Right lobe of liver (tissue), 4 donors: ENCODE data around the gene CPNE6.

Experiments used
- CTCF ChIP-seq, 4 donors: fragments of 200-600 bp in 3 of 4; fragments of 450-650 bp in 1 of 4; IDR thresholded peaks; one replicate each; pipeline versions ENCODE4 v1.5.1 to v1.8.0; 2016 to 2022; ENCODE audit warnings: antibody characterized with exemption in 4 of 4, mild to moderate bottlenecking in 2 of 4
- POLR2A ChIP-seq: fragments of 450-650 bp; IDR thresholded peaks from one replicate; pipeline ENCODE4 v1.6.1; 2017; ENCODE audit warnings: antibody characterized with exemption, mild to moderate bottlenecking
- donor health status: DM: no; HTN: no; CAD: no.
- donor health status: DM: no; HTN: no; CAD: no.
- donor health status: DM: no; HTN: yes; CAD: no.

DNA sequence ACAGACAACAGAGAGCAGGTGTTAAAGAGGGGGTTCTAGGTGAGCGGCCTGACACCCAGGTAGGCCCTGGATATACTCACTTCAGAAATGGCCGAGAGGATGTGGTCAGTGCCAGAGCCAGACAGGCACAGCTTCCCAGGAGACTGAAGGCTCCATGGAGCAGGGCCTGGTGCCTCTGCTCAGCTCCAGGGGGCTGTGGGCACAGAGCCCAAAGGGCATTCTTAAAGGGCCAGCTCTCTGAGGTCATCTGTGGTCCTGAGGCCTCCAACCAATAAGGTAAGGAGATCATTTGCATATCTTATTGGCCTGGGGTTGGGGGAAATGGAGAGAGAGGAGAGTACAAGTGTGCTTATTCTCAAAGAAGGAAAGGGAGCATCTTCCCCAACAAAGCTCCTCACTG lies 13.1 kb downstream of the CPNE6 start:
- no peak for TF ChIP-seq CTCF (IDR thresholded peaks at IDR 0.05)
- no peak for TF ChIP-seq POLR2A
